Fibroblast of skin of right biceps (primary cell): ENCODE results near the gene SAP30.

ENCODE experiments used
- DNase-seq: peaks from one replicate; pipeline ENCODE4 v3.0.0-alpha.2; 2013

The SAP30 gene

GRCh38 chr4:173367946-173368345, 2.8 kb upstream of the SAP30 start:
- peak; percentile 14 for DNase-seq

GRCh38 chr4:173370130-173370476, 651 bp upstream of the SAP30 start:
- no peak for DNase-seq

GRCh38 chr4:173371292-173372192, 788 bp downstream of the SAP30 start:
- DNase-seq = peak; percentile 75

GRCh38 chr4:173374588-173374987, 3.8 kb downstream of the SAP30 start:
- no peak for DNase-seq

GRCh38 chr4:173379929-173380328, 9.2 kb downstream of the SAP30 start:
- DNase-seq = no peak

GRCh38 chr4:173380987-173381386, 10.2 kb downstream of the SAP30 start:
- DNase-seq = no peak

- no peak for DNase-seq
Observed at GRCh38 chr4:173381610-173382009, 10.9 kb downstream of the SAP30 start.

GRCh38 chr4:173382349-173382748, 11.6 kb downstream of the SAP30 start:
- DNase-seq = no peak

DNA sequence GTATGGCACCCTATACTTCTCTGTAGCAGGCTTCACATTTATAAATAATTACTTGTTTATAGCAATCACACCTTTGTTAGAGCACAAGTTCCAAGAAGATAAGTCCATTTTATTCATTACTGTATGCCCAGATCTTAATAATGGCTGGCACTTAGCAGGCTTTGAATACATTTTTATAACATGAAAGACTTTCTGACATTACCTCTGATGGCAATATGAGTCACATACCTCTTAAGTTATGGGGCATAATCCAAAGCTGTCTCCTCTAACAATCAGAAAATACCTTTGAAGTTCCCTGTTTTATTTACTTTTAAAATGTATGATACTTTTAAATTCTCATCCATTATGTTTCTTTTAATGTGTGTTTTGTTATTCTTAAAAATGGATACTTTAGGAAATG, 16.0 kb downstream of the SAP30 start:
- no peak for DNase-seq

DNA sequence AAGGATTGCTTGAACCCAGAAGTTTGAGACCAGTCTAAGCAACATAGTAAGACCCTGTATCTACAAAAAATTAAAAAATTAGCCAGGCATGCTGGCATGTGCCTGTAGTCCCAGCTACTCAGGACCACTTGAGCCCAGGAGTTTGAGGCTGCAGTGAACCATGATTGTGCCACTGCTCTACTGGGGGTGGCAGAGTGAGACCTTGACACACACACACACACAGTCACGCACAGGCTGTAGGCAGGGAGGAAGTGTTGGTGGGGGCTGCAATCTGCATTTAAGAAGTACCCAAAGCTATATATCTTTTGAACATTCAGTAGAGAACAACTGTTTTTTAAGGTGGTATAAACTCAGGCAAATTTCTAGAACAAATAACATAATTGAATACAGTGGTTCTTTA, 20.9 kb downstream of the SAP30 start:
- DNase-seq = no peak

GRCh38 chr4:173397604-173398003, 26.9 kb downstream of the SAP30 start:
- DNase-seq = no peak

GRCh38 chr4:173398220-173398619, 27.5 kb downstream of the SAP30 start:
- peak; percentile 45 for DNase-seq

GRCh38 chr4:173398779-173399415, 28.1 kb downstream of the SAP30 start, which contains the start of gene SCRG1:
SCRG1 (minus strand) TSS chr4:173399116; CDS start chr4:173391414, 7,702 bp downstream.
- DNase-seq = peak; percentile 59

DNA sequence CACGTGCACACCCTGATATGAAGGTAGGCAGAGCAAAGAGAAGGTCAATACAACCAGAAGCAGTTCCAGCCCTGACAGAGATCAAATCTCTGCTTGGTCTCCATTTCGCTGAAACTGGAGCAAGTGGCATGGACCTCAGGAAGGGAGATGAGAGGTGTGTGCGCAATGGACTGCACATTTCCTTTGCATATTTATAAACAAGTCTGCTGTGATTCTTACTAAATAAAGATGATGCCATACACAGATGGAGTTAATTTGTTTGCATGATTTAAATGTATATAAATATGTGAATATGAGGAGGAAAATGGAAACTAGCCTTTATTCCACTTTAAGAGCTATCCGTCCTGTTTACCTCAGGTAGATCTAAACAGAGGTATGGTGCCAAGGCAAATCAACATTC, 30.3 kb downstream of the SAP30 start:
- no peak for DNase-seq

DNA sequence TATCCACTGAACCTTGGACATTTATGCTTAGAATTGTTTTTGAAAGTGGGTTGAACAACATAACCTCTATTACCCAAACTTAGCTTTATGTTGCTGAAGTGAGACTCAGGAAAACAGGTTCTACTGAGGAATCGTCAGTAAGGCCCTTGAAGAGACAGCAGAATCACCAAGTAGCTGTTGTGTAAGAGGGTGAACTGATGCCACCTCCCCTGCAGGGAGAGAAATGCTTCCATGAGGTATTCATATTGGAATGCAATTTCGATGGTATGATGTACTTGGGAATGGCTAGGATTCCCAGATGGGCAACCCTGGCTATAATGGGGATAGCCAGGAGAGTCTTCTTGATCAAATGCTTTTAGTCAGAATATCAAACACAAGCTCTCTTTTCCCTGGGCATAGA, 32.3 kb downstream of the SAP30 start:
- DNase-seq = peak; percentile 53

GRCh38 chr4:173404296-173404865, 33.6 kb downstream of the SAP30 start:
- DNase-seq = no peak

- DNase-seq = no peak
Observed at GRCh38 chr4:173405840-173406606, 35.3 kb downstream of the SAP30 start.

DNA sequence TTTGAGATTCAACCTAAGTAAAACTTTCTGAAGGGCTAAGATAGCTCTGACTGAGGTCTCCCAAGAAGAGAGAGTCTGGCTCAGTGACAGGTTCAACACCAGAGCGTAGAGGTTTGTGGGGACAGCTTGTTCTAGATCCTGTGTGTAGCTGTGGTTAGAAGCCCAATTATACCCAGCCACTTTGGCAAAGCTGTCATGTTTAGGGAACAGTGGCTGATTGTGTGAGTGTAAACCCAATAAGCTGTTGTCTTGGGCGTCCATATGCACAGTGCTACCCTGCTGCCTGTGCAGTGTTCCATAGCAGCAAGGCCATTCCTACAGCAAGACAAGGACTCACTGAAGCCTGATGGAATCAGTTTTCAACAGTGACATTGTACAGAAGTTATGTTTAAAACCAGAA, 39.3 kb downstream of the SAP30 start:
- no peak for DNase-seq

- no peak for DNase-seq
Observed at GRCh38 chr4:173411106-173411693, 40.4 kb downstream of the SAP30 start.

DNA sequence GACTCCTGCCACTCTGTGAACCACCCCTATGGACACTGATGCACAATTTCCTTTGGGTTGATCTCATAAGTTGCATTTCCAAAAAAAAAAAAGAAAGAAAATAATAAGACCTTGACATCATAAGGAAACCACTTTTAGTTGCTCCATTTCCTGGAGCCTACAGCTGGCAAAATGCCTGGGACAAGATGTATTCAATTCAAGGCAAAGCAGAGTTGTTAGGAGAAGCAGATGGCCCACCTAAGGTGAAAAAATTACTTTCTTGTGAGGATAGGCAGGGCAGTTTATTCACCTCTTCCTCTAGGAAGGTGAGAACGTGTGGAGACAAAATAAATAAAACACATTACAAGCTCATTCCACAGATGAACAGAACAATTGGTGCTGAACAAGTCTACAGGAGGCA, 42.3 kb downstream of the SAP30 start:
- peak; percentile 69 for DNase-seq

GRCh38 chr4:173414456-173414855, 43.7 kb downstream of the SAP30 start:
- DNase-seq = no peak

DNA sequence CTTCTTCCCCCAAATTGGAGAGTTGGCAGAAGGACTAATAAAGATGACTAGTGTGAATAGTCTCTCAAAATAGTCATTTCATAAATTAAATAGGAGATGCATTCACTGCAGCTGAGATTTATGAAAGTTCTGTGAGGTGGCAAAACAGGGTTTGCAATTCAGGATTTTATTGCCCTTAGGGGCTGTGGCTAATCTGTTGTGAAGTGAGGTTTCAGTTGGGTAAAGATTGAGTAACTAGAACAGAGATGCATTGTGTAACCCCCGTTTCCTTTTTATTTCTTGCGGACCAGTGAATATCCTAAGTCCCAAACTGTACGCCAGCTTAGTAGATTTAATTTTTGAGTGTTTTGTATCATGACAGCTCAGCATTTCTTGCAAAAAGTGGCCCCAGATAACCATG, 44.3 kb downstream of the SAP30 start:
- no peak for DNase-seq
